Measurements from ENCODE around the gene FAM78A.

DNA sequence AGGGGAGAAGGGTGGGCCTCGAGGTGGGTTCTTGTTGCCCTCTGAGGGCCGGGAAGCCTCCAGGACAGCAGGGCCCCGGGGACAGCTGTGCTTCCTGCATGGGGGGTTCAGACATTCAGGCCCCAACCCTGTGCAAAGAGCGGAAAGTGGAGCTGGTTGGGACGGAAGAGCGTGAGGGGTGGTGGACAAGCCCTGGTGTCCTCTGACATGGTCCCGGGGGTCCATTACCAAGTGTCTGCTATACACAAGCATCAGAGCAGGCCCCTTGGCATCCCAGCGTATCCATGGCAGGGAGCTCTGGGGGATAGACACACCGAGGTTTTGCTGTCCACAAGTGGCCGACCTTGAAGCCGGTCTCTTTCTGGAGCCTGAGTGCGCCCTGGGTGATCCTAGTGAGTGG lies 22.5 kb upstream of the FAM78A start:
- TF ChIP-seq, protein P1, sequence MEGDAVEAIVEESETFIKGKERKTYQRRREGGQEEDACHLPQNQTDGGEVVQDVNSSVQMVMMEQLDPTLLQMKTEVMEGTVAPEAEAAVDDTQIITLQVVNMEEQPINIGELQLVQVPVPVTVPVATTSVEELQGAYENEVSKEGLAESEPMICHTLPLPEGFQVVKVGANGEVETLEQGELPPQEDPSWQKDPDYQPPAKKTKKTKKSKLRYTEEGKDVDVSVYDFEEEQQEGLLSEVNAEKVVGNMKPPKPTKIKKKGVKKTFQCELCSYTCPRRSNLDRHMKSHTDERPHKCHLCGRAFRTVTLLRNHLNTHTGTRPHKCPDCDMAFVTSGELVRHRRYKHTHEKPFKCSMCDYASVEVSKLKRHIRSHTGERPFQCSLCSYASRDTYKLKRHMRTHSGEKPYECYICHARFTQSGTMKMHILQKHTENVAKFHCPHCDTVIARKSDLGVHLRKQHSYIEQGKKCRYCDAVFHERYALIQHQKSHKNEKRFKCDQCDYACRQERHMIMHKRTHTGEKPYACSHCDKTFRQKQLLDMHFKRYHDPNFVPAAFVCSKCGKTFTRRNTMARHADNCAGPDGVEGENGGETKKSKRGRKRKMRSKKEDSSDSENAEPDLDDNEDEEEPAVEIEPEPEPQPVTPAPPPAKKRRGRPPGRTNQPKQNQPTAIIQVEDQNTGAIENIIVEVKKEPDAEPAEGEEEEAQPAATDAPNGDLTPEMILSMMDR (conservative IDR thresholded peaks at IDR 0.05; ENCODE audit: low read length): no peak
- no peak for TF ChIP-seq EZH2phosphoT487 (IDR thresholded peaks at IDR 0.05; ENCODE audit: borderline replicate concordance)
